Activated CD4-positive, alpha-beta T cell treated with anti-CD3 and anti-CD28 coated beads, Interleukin-2, amount 10 ng/mL, durations not matched to agents 7 days and 5 days (primary cell): ENCODE data around the gene VWA3B. TPM values are rescaled to one million over a fixed set of nuclear protein-coding genes. Genes with fewer than 3 reads are reported as not detected.

Experiments
- CTCF ChIA-PET: fragments of 350-600 bp; sonication (Branson Sonifier 250); formaldehyde crosslinking; loops from one replicate; lab custom pipeline; 2021; ENCODE audit warnings: antibody characterized with exemption; lab: Charles Lee
- POLR2A ChIA-PET: fragments of 350-600 bp; sonication (Branson Sonifier 250); formaldehyde crosslinking; loops from one replicate; lab custom pipeline; 2021; ENCODE audit warnings: antibody characterized with exemption; lab: Charles Lee
- DNase-seq: peaks from one replicate; pipeline ENCODE4 v3.0.0-alpha.2; 2020
- H3K27ac Mint-ChIP-seq: one replicate; pipeline ENCODE4 v1.8.0; 2021; ENCODE audit warnings: mild to moderate bottlenecking, moderate library complexity, mixed read lengths
- H3K27me3 Mint-ChIP-seq: one replicate; pipeline ENCODE4 v1.8.0; 2021; ENCODE audit warnings: mixed read lengths
- H3K36me3 Mint-ChIP-seq: one replicate; pipeline ENCODE4 v1.8.0; 2021; ENCODE audit warnings: low read depth, mixed read lengths
- H3K4me1 Mint-ChIP-seq: one replicate; pipeline ENCODE4 v1.8.0; 2021; ENCODE audit warnings: mixed read lengths
- H3K4me3 Mint-ChIP-seq: one replicate; pipeline ENCODE4 v1.8.0; 2021; ENCODE audit warnings: mild to moderate bottlenecking, moderate library complexity, mixed read lengths
- H3K9me3 Mint-ChIP-seq: one replicate; pipeline ENCODE4 v1.8.0; 2021; ENCODE audit warnings: mixed read lengths
- total RNA-seq, 2 experiments: library from RNA; stranded (reverse); gene quantifications; one replicate each; pipeline ENCODE4 v1.2.3, GENCODE V29; 2021

Gene VWA3B
- total RNA-seq, 2 experiments from 2014 or later: not detected

DNA sequence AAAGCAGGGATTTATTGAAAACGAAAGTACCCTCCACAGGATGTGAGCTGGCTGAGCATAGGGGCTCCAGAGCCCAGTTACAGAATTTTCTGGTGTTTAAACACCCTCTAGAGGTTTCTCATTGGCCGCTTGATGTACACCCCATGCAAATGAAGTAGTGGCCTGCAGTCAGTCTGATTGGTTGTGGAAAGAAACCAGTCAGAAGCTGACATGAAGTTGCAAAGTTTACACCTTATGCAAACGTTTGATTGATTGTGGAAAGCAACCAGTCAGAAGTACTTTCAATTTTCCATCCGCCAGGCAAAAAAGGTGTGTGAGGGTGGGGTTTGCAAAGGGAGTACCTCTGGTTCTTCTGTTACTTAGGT lies 62.3 kb downstream of the VWA3B start:
- no peak overlapping the region for H3K27ac Mint-ChIP-seq
- CTCF ChIA-PET: no interaction called here
- no peak overlapping the region for H3K4me3 Mint-ChIP-seq
- POLR2A ChIA-PET: no interaction called here
- no peaks in the 10 kb centered on the region for H3K36me3 Mint-ChIP-seq
- H3K4me1 Mint-ChIP-seq: peaks cover 9% of the 10 kb centered on the region
- peak; percentile 23 for DNase-seq
- peaks cover 4% of the 10 kb centered on the region for H3K27me3 Mint-ChIP-seq
- H3K9me3 Mint-ChIP-seq: no peaks in the 10 kb centered on the region

DNA sequence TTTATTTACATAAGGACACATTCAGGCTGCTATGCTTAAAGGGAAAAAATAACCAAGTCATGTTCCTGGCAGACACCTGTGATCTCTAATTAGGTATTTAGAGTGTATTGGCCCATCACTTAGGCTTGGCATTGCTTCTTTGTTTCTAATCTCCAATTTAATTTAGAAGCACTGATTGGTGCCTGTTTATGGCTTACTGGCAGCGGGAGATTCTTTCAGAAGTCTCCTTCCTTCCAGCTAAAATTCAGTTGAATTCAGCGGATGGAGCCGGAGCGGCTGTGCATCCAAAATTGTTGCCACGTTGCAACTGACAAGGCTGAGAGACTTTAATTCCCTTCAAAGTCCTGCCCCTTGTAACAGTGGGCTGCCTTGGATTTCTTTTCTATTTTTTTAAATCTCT lies 66.5 kb downstream of the VWA3B start:
- POLR2A ChIA-PET: no interaction called here
- Mint-ChIP-seq H3K4me3 (no peak overlapping the region), H3K27ac (no peak overlapping the region), H3K27me3 (peaks cover 3% of the 10 kb centered on the region), H3K4me1 (peaks cover 9% of the 10 kb centered on the region), H3K9me3 (no peaks in the 10 kb centered on the region), H3K36me3 (no peaks in the 10 kb centered on the region)
- DNase-seq: no peak
- CTCF ChIA-PET: interaction anchor here (1.2 kb wide), 1 partner anchor 18 kb away, joined by 3 read pairs; no protein-coding TSS in a partner anchor

DNA sequence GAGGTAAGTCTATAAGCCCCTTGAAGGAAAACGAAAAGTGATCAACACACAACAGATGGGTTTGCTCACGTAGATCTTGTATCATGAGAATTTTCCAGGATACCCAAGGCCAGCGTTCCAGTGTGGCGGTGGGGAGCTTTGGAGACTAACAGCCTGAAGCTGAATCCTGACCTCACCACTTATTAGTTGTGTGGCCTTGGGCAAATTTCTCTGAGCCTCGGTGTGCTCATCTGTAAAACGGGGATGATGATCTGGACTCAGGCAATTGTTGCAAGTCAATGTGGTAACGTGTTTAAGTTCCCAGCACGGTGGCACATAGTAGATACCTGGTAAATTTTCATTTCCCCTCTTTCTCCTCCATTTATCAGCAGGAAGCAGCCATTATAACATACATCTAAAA lies 68.3 kb downstream of the VWA3B start:
- POLR2A ChIA-PET: no interaction called here

DNA sequence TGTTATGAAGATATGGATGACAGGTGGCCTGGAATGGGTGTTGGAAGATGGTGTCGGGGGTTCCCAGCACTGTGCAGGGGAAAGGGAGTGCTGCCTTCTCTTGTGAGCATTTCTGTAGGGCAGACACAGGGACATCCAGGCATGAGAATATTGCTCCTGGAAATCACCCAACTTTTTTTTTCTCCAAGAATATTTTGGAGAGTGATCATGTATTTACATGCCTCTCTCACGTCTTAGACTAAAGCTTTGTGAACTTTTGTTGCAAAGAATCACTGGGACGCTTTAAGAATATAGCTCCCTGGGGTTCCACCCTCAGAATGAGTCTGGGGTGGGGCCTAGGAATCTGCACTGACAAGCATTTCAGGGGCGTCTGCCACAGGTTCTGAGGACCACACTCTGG lies 68.7 kb downstream of the VWA3B start:
- Mint-ChIP-seq H3K4me3 (no peak overlapping the region), H3K4me1 (no peaks in the 10 kb centered on the region), H3K27me3 (peaks cover 5% of the 10 kb centered on the region), H3K36me3 (no peaks in the 10 kb centered on the region), H3K27ac (no peak overlapping the region), H3K9me3 (no peaks in the 10 kb centered on the region)
- POLR2A ChIA-PET: no interaction called here
- CTCF ChIA-PET: no interaction called here
- no peak for DNase-seq

More for the DNA sequence above, 68.3 kb downstream of the VWA3B start:
- CTCF ChIA-PET: no interaction called here
- H3K4me1 Mint-ChIP-seq: no peaks in the 10 kb centered on the region
- no peaks in the 10 kb centered on the region for H3K9me3 Mint-ChIP-seq
- no peak overlapping the region for H3K4me3 Mint-ChIP-seq
- peaks cover 5% of the 10 kb centered on the region for H3K27me3 Mint-ChIP-seq
- no peak overlapping the region for H3K27ac Mint-ChIP-seq
- no peaks in the 10 kb centered on the region for H3K36me3 Mint-ChIP-seq
- no peak for DNase-seq

DNA sequence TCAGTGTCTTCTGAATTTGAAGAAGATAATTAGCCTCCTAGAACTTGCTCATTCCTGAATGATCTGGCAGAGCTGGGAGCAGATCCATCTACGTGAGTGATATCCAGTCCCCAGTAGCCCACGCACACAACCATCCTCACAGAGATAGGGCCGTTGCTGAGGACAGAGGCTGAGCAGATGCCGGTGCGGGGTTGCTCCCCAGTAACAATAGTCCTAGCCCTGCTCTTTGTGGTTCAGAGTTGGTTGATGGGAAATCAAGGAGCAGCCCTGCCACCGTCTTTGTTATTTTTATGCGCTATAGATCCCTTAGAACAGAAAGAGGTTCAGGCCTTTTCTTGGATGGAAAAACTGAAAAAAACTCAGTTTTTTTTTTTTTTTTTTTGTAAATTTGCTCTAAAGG lies 69.3 kb downstream of the VWA3B start:
- Mint-ChIP-seq H3K4me3 (no peak overlapping the region), H3K9me3 (no peaks in the 10 kb centered on the region), H3K4me1 (no peaks in the 10 kb centered on the region), H3K27me3 (peaks cover 5% of the 10 kb centered on the region), H3K27ac (no peak overlapping the region), H3K36me3 (no peaks in the 10 kb centered on the region)
- ChIA-PET POLR2A (no interaction called here), CTCF (no interaction called here)
- DNase-seq: no peak

DNA sequence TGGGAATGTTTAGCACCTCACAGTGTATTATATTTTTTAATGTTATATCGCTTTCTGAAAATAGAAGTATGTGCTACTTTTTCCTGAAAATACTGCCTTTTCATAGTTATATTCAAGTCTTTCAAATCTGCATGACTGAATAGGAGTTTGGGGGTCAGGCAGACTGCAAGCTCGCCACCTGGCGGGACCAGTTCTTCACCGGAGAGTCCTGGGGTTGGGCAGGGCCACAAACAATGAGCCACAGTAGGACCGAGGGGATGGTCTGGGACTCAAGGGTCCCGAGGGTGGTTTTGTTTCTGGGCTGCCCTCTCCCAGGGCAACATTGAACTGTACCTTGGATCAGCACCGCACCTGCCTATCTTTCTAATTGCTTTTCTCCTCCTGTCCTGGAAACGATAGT lies 70.6 kb downstream of the VWA3B start:
- Mint-ChIP-seq H3K9me3 (no peaks in the 10 kb centered on the region), H3K4me1 (no peaks in the 10 kb centered on the region)
- POLR2A ChIA-PET: no interaction called here

DNA sequence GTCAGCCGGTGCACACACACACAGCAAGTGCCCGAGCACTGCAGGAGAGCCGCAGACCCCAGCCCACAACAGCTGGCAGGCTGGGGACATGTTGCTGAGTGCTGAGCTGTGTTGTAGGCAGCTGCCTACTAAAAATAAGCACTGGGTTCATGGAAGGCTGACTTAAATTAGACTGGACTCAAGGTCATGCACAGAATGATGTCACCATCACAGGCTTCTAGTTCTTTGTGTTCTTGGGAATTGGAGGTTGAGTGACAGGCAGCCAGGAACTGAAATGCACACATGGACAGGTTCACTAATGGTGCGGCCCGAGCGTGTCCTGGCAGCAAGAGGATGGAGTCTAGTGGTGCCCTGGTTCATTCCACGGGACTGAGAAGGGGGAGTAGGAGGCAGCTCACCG lies 71.3 kb downstream of the VWA3B start:
- peaks cover 5% of the 10 kb centered on the region for H3K27me3 Mint-ChIP-seq
- POLR2A ChIA-PET: no interaction called here
- no peaks in the 10 kb centered on the region for H3K4me1 Mint-ChIP-seq
- no peaks in the 10 kb centered on the region for H3K36me3 Mint-ChIP-seq
- CTCF ChIA-PET: interaction anchor here (0.6 kb wide), 1 partner anchor 1060 kb away, joined by 3 read pairs; no protein-coding TSS in a partner anchor
- H3K9me3 Mint-ChIP-seq: no peaks in the 10 kb centered on the region
- H3K4me3 Mint-ChIP-seq: no peak overlapping the region
- no peak overlapping the region for H3K27ac Mint-ChIP-seq
- DNase-seq: no peak

More for the DNA sequence above, 70.6 kb downstream of the VWA3B start:
- Mint-ChIP-seq H3K4me3 (no peak overlapping the region), H3K27me3 (peaks cover 5% of the 10 kb centered on the region), H3K36me3 (no peaks in the 10 kb centered on the region), H3K27ac (no peak overlapping the region)
- CTCF ChIA-PET: no interaction called here
- no peak for DNase-seq

DNA sequence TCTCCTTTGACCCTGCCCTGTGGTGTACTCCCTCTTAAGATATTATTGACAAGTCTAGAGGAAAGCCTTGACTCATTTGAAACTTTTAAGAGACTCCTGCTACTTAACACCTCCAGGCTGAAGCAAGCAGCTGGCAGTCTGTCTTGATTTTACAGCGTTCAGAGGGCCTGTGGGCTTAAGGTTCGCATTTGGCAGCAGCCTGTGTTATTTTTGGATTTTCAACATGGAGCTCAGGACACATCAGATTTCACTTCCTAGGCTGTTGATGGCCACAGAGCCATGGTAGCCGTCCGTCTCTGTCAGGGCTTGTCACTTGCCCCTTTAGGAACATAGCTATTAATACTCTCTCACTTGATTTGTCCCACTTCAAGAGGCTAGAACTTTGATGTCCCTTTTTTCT lies 73.6 kb downstream of the VWA3B start:
- H3K4me1 Mint-ChIP-seq: no peaks in the 10 kb centered on the region
- DNase-seq: no peak
- no peaks in the 10 kb centered on the region for H3K9me3 Mint-ChIP-seq
- no peak overlapping the region for H3K27ac Mint-ChIP-seq
- no peaks in the 10 kb centered on the region for H3K36me3 Mint-ChIP-seq
- ChIA-PET CTCF (interaction anchor here (0.5 kb wide), 1 partner anchor 442 kb away, joined by 3 read pairs; no protein-coding TSS in a partner anchor), POLR2A (no interaction called here)
- H3K27me3 Mint-ChIP-seq: peaks cover 5% of the 10 kb centered on the region
- H3K4me3 Mint-ChIP-seq: no peak overlapping the region

DNA sequence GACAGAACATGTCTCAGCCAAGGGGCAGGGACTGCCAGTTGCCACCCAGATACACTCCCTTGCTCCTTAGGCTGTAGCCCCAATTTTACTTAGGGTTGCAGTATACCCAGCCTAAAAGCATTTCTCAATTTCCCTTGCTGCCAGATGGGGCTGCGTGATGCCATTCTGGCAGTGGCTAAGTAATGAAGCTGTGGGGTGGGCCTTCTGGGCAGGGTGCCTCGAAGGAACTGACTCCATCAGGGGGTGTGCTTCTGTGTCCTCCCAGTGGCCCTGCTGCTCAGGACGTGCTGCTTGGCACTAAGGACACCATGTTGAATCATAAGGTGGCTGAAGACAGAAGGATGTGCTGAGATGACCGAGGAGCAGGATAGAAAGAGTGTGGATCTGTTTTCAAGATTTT lies 74.2 kb downstream of the VWA3B start:
- no peak overlapping the region for H3K4me3 Mint-ChIP-seq
- H3K27me3 Mint-ChIP-seq: peaks cover 5% of the 10 kb centered on the region
- no peaks in the 10 kb centered on the region for H3K4me1 Mint-ChIP-seq

DNA sequence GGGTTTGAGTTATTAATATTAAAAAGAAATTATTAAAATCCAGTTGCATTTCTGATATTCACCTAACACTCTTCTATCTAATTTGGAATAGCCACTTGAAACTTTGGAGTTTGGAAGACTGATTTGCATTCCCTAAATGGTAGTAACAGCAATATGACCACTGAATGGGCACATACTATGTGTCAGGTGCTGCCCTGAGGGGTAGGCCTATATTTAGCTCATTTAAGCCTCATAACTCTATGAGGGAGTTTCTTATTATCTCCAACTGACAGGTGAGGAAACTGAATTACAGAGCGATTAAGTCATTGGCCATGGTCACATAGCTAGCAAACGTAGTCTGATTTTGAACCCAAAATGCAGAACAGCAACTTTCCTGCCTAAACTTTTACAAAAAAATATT lies 77.3 kb downstream of the VWA3B start:
- Mint-ChIP-seq H3K27me3 (peaks cover 8% of the 10 kb centered on the region), H3K36me3 (no peaks in the 10 kb centered on the region), H3K4me1 (no peaks in the 10 kb centered on the region), H3K4me3 (no peak overlapping the region), H3K9me3 (no peaks in the 10 kb centered on the region), H3K27ac (no peak overlapping the region)
- DNase-seq: no peak
- CTCF ChIA-PET: interaction anchor here (1.2 kb wide), 1 partner anchor 14 kb away, joined by 3 read pairs; no protein-coding TSS in a partner anchor
- POLR2A ChIA-PET: no interaction called here

More for the DNA sequence above, 74.2 kb downstream of the VWA3B start:
- no peaks in the 10 kb centered on the region for H3K36me3 Mint-ChIP-seq
- no peaks in the 10 kb centered on the region for H3K9me3 Mint-ChIP-seq
- no peak for DNase-seq
- CTCF ChIA-PET: no interaction called here
- no peak overlapping the region for H3K27ac Mint-ChIP-seq
- POLR2A ChIA-PET: no interaction called here

DNA sequence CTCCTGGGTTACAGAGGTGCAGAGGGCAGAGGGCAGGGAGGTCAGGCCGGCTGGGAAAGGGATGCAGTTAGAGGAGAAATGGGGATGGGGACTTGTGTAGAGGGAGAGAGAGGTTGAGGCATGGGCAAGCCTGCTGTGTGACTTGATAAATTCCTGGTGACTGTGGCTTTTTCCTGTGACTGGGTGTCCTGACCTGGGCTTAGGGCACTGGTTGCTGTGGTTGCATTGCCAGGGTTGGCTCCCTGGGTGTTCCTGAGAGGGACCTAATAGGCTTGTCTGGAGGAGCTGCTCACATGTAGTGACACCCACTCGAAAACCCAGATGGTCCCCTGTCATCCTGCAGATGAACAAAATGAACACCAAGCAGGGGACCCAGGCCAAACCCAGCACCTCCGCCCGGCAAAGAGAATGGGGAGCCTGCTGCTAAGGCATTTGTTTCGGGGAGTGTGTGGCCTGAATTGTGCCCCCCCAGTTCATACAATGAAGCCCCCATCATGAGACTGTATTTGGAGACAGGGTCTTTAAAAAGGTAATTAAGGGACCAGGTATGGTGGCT lies 78.6 kb downstream of the VWA3B start:
- Mint-ChIP-seq H3K4me3 (no peak overlapping the region), H3K36me3 (no peaks in the 10 kb centered on the region), H3K27ac (no peak overlapping the region), H3K9me3 (no peaks in the 10 kb centered on the region), H3K27me3 (peaks cover 8% of the 10 kb centered on the region), H3K4me1 (no peaks in the 10 kb centered on the region)
- DNase-seq: no peak
- POLR2A ChIA-PET: no interaction called here
- CTCF ChIA-PET: no interaction called here

DNA sequence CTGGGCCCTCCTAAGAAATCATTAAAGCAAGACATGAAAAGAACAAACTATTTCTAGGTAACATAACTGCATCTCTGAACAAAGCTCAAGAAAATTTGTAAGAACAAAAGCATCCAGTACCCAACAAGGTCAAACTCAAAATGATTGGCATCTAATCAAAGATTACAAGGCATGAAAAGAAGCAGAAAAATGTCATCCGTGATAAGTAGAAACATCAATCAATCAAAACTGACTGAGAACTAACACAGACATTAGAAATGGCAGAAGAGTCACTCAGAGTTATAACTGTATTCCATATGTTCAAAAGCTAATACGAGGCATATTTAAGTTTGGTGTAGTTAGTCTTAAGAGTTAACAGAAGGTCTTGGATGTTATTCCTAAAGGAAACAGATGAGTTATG lies 80.9 kb downstream of the VWA3B start:
- Mint-ChIP-seq H3K36me3 (no peaks in the 10 kb centered on the region), H3K4me1 (no peaks in the 10 kb centered on the region), H3K9me3 (no peaks in the 10 kb centered on the region), H3K4me3 (no peak overlapping the region), H3K27ac (no peak overlapping the region), H3K27me3 (peaks cover 15% of the 10 kb centered on the region)
- ChIA-PET CTCF (no interaction called here), POLR2A (no interaction called here)
- no peak for DNase-seq

DNA sequence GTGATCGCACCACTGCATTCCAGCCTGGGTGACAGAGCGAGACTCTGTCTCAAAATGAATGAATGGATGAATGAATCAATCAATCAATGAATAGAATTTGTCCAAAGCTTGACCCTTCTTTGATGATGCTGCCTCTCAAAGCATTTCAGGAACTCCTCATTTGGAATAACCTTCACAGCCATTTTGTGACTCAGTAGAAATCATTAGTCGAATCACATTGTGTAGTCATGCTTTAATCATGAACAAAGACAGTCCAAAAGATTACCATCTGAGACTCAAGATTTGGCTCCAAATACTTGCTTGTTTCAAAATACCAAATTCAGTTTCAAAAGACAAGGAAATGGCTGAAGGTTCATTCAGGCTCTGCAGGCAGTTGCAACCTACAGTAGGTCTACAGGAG lies 83.1 kb downstream of the VWA3B start:
- DNase-seq: no peak
- H3K36me3 Mint-ChIP-seq: no peaks in the 10 kb centered on the region
- H3K4me1 Mint-ChIP-seq: no peaks in the 10 kb centered on the region
- peaks cover 20% of the 10 kb centered on the region for H3K27me3 Mint-ChIP-seq
- CTCF ChIA-PET: interaction anchor here (0.8 kb wide), 1 partner anchor 51 kb away, joined by 3 read pairs; no protein-coding TSS in a partner anchor
- POLR2A ChIA-PET: no interaction called here
- no peak overlapping the region for H3K4me3 Mint-ChIP-seq
- no peak overlapping the region for H3K27ac Mint-ChIP-seq
- no peaks in the 10 kb centered on the region for H3K9me3 Mint-ChIP-seq
